Chondrocyte (in vitro differentiated cells): ENCODE measurements around the gene IGFLR1. TPM values are rescaled to one million over a fixed set of nuclear protein-coding genes. Genes with fewer than 3 reads are reported as not detected.

ENCODE experiments used
- DNase-seq: peaks from one replicate; pipeline ENCODE4 v3.0.0; 2021; ENCODE audit warnings: mixed read lengths, low spot score
- H3K27ac Mint-ChIP-seq: one replicate; pipeline ENCODE4 v1.8.0; 2021; ENCODE audit warnings: mild to moderate bottlenecking, moderate library complexity, mixed read lengths; ENCODE audit not compliant: unreplicated experiment
- H3K27me3 Mint-ChIP-seq: 2 replicates; pipeline ENCODE4 v1.8.0; 2021; ENCODE audit warnings: low read depth, mixed read lengths
- H3K36me3 Mint-ChIP-seq: 2 replicates; pipeline ENCODE4 v1.8.0; 2021; ENCODE audit warnings: low read depth, mixed read lengths
- H3K4me1 Mint-ChIP-seq: 2 replicates; pipeline ENCODE4 v1.8.0; 2021; ENCODE audit warnings: low read depth, mild to moderate bottlenecking, mixed read lengths
- H3K4me3 Mint-ChIP-seq: one replicate; pipeline ENCODE4 v1.8.0; 2021; ENCODE audit warnings: mild to moderate bottlenecking, moderate library complexity, mixed read lengths; ENCODE audit not compliant: unreplicated experiment
- H3K9me3 Mint-ChIP-seq: 2 replicates; pipeline ENCODE4 v1.8.0; 2021; ENCODE audit warnings: low read depth, mixed read lengths
- total RNA-seq: library from RNA; stranded (reverse); gene quantifications from 3 replicates; pipeline ENCODE4 v1.2.1, GENCODE V29; 2021
- TF ChIP-seq, protein P1 (sequence below): fragments of 200-600 bp; sonication (generic); IDR thresholded peaks from 2 replicates; pipeline ENCODE4 v1.5.0; 2021; ENCODE audit warnings: antibody characterized with exemption, mild to moderate bottlenecking, moderate library complexity

Gene IGFLR1
- total RNA-seq, 1 donor from 2014 or later = 0.99 TPM

DNA sequence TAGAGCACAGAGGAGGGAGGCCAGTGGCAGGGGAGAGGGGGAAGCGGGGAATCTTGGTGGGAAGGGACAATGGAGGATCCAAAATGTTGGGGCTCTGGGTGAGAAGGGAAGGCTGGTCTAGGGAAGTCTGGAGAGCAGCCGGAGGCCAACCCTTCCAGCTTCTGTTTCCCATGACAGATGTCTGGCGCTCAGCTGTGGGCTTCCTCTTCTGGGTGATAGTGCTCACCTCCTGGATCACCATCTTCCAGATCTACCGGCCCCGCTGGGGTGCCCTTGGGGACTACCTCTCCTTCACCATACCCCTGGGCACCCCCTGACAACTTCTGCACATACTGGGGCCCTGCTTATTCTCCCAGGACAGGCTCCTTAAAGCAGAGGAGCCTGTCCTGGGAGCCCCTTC, 4.3 kb upstream of the IGFLR1 start:
- peak overlapping the region; percentile 100 for H3K27ac Mint-ChIP-seq
- peak; percentile 72 for DNase-seq
- H3K4me3 Mint-ChIP-seq = peak overlapping the region; percentile 97

DNA sequence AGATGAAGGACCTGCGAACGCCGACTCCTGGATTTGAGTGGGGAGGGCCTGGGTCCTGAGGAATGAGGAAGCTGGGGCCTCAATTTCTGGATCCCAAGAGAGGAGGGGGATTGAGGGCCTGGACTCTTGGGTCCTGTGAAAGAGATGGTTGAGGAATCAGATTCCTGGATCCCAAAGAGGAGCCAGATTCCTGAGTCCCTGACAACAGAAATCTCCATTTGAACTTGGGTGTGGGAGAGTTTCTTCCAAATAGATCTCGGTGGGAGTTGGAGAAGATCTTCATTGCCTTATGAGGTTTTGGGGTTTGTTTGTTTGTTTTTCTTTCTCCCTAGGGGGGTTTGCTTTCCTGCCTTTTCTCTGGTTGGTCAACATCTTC, 3.8 kb upstream of the IGFLR1 start:
- Mint-ChIP-seq H3K27ac (peak overlapping the region; percentile 100), H3K27me3 (no peaks in the 10 kb centered on the region), H3K4me1 (peaks cover 59% of the 10 kb centered on the region), H3K36me3 (no peaks in the 10 kb centered on the region), H3K4me3 (peak overlapping the region; percentile 97), H3K9me3 (no peaks in the 10 kb centered on the region)
- TF ChIP-seq, protein P1, sequence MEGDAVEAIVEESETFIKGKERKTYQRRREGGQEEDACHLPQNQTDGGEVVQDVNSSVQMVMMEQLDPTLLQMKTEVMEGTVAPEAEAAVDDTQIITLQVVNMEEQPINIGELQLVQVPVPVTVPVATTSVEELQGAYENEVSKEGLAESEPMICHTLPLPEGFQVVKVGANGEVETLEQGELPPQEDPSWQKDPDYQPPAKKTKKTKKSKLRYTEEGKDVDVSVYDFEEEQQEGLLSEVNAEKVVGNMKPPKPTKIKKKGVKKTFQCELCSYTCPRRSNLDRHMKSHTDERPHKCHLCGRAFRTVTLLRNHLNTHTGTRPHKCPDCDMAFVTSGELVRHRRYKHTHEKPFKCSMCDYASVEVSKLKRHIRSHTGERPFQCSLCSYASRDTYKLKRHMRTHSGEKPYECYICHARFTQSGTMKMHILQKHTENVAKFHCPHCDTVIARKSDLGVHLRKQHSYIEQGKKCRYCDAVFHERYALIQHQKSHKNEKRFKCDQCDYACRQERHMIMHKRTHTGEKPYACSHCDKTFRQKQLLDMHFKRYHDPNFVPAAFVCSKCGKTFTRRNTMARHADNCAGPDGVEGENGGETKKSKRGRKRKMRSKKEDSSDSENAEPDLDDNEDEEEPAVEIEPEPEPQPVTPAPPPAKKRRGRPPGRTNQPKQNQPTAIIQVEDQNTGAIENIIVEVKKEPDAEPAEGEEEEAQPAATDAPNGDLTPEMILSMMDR = no peak
- no peak for DNase-seq

More for the DNA sequence above, 4.3 kb upstream of the IGFLR1 start:
- TF ChIP-seq, protein P1 = no peak
- H3K36me3 Mint-ChIP-seq = no peaks in the 10 kb centered on the region
- no peaks in the 10 kb centered on the region for H3K9me3 Mint-ChIP-seq
- peaks cover 59% of the 10 kb centered on the region for H3K4me1 Mint-ChIP-seq
- H3K27me3 Mint-ChIP-seq = no peaks in the 10 kb centered on the region

DNA sequence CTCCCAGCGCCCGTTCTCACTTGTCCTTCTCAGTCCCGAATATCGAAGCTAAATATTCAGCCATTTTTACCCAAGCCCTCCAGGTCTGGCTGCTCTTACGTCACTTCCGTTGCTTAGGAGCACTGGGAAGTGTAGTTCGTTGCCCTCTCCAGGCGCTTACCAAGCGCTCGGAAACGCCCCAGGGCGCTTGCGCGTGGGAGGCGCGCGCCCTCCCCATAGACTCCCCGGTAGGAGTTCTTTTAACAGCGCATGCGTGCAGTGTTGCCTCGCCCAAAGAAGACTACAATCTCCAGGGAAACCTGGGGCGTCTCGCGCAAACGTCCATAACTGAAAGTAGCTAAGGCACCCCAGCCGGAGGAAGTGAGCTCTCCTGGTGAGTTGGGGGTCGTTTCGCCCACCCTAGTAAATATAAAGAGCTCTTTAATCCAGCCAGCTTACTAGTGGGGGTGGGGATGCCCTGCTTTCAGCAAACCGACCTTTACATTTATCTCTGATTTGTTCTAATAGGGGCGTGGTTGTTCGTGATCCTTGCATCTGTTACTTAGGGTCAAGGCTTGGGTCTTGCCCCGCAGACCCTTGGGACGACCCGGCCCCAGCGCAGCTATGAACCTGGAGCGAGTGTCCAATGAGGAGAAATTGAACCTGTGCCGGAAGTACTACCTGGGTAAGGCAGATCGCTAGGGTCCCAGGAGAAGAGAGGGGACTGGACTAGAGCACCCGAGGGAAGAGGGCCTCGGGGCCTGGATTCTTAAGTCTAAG, 3.3 kb upstream of the IGFLR1 start, which contains the start of the genes PSENEN and U2AF1L4:
Gene PSENEN (plus strand): TSS at position 324 of the 759 bp plus-strand sequence. CDS start 280 bp downstream, at position 604.
Gene U2AF1L4 (minus strand): TSS at position 91 of the 759 bp plus-strand sequence. CDS start 27 bp downstream, at position 64.
- Mint-ChIP-seq H3K27ac (peak within 1 kb of the TSS; percentile 100), H3K27me3 (no peaks in the 10 kb centered on the region), H3K36me3 (no peaks in the 10 kb centered on the region), H3K9me3 (no peaks in the 10 kb centered on the region), H3K4me3 (peak within 1 kb of the TSS; percentile 97), H3K4me1 (peaks cover 64% of the 10 kb centered on the region)
- TF ChIP-seq, protein P1 = no peak
- DNase-seq = peak; percentile 98

DNA sequence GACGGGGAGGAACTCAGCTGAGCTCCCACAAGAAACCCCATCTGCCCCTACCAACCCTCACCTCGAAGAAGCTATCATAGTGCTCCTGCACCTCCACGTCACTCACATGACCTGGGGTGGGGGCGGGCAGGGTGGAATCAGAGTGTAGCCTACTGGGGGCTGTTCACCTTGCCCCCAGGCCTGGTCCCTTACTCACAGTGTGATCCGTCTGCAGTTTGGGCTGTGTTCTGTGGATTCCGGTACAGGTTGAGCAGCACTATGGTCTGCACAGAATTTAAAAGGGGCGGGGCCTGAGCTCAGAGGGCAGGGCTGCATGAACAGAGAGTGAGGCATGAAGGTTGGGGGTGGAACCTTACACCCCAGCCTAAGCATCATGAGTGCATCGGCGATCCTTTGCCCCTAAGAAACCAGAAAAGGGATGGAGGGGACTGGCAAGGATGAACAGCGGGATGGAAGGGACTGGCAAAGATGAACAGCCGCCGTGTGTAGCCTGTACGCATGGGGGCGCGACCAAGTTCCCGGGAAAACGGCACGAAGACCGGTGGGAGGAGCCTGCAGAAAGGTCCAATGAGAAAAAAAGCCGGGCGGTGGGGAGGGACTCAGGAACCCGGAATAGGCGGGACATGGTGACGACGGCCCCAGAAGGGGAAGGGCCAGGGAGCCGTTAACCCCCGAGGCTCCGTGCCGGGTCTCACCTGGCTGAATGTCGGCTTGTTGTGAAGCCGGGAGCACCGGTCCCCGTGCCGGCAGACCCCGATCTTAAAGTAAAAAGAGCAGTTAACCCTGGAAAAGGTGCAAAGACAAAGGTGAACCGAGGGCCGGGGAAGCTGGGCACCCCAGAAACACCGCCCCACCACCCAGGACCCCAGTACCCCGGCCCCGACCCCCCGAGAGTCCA, 2.4 kb upstream of the IGFLR1 start:
- H3K36me3 Mint-ChIP-seq = no peaks in the 10 kb centered on the region
- peak; percentile 97 for DNase-seq
- peak overlapping the region; percentile 100 for H3K27ac Mint-ChIP-seq
- H3K27me3 Mint-ChIP-seq = no peaks in the 10 kb centered on the region
- TF ChIP-seq, protein P1 = peak; percentile 77
- peak overlapping the region; percentile 97 for H3K4me3 Mint-ChIP-seq
- peaks cover 57% of the 10 kb centered on the region for H3K4me1 Mint-ChIP-seq
- H3K9me3 Mint-ChIP-seq = no peaks in the 10 kb centered on the region
